Osteoblast (primary cell): Measurements from ENCODE around the gene SH3BP2. TPM values are rescaled to one million over a fixed set of nuclear protein-coding genes. Genes with fewer than 3 reads are reported as not detected.

Experiments used
- DNase-seq: peaks from one replicate; pipeline ENCODE4 v3.0.0; 2011; ENCODE audit warnings: low spot score, mixed read lengths; ENCODE audit not compliant: insufficient read length; ENCODE audit errors: missing footprints
- H2AFZ ChIP-seq: 2 replicates; pipeline ENCODE4 v1.6.0; 2011; ENCODE audit warnings: mild to moderate bottlenecking, low read length
- H3K27ac ChIP-seq: 2 replicates; pipeline ENCODE4 v1.5.1; 2011; ENCODE audit warnings: mild to moderate bottlenecking, low read depth, low read length, moderate library complexity
- H3K27me3 ChIP-seq: 2 replicates; pipeline ENCODE4 v1.6.0; 2012; ENCODE audit warnings: mild to moderate bottlenecking, control low read depth, inconsistent platforms, low read length, moderate library complexity; ENCODE audit not compliant: insufficient read depth
- H3K36me3 ChIP-seq: 2 replicates; pipeline ENCODE4 v1.5.1; 2011; ENCODE audit warnings: mild to moderate bottlenecking, low read length, control low read depth, moderate library complexity; ENCODE audit not compliant: insufficient read depth
- H3K4me1 ChIP-seq: 2 replicates; pipeline ENCODE4 v1.5.1; 2011; ENCODE audit warnings: mild to moderate bottlenecking, low read length, control low read depth, moderate library complexity; ENCODE audit not compliant: insufficient read depth
- H3K4me2 ChIP-seq: 2 replicates; pipeline ENCODE4 v1.6.0; 2011; ENCODE audit warnings: mild to moderate bottlenecking, low read length; ENCODE audit not compliant: insufficient read depth
- H3K4me3 ChIP-seq: fragments of 200-600 bp; sonication (generic); 3 replicates; pipeline ENCODE4 v1.5.1; 2012; ENCODE audit warnings: mild to moderate bottlenecking, low read length, inconsistent platforms; ENCODE audit not compliant: insufficient read depth
- H3K79me2 ChIP-seq: 2 replicates; pipeline ENCODE4 v1.6.0; 2012; ENCODE audit warnings: mild to moderate bottlenecking, low read length, control low read depth, inconsistent platforms; ENCODE audit not compliant: insufficient read depth
- H3K9me3 ChIP-seq: 2 replicates; pipeline ENCODE4 v1.5.1; 2011; ENCODE audit warnings: low read depth, low read length, control low read depth
- H4K20me1 ChIP-seq: 2 replicates; pipeline ENCODE4 v1.6.0; 2012; ENCODE audit warnings: mild to moderate bottlenecking, low read length, control low read depth; ENCODE audit not compliant: insufficient read depth
- total RNA-seq: library from RNA; depleted of rRNA; stranded (reverse); fragments of >200 nt; gene quantifications from 2 replicates; pipeline ENCODE4 v1.2.3, GENCODE V29; 2012
- TF ChIP-seq, protein P1 (sequence below): IDR thresholded peaks from 2 replicates; pipeline ENCODE4 v1.5.1; 2011; ENCODE audit warnings: mild to moderate bottlenecking, low read depth, low read length, moderate library complexity; ENCODE audit errors: extremely low read depth

Gene SH3BP2
- total RNA-seq, 1 donor: 26.4 TPM

DNA sequence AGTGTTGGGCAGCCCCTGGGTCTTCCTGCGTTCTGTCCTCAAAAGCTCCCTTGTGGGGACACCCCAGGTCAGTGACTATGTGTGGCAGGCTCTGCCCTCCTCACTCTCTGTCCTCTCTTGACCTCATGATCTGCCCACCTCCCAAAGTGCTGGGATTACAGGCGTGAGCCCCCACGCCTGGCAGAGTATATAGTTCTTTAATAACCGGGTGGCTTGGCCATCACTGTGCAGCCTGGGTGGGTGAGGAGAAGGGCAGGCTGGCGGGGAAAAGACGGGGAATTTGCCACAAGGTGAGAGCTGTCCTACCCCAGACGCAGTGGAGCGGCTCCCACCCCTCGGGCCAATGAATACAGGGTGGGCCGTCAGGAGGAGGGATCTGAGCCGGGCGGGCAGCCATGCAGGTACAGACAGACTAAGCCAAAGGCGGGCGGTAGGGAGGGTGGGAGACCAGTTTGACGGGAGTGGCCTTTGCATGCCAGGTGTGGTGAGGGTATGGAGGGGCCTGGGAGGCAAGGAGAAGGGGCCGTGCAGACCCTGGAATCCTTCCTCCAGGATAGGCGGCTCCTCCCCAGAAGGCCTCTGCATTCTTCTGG lies 2.5 kb downstream of the SH3BP2 start:
- Histone ChIP-seq H2AFZ (no peak overlapping the region), H3K4me1 (peaks cover 38% of the 10 kb centered on the region), H3K4me3 (no peak overlapping the region), H4K20me1 (no peaks in the 10 kb centered on the region), H3K79me2 (peaks cover 65% of the 10 kb centered on the region), H3K9me3 (no peaks in the 10 kb centered on the region), H3K27ac (peak overlapping the region; percentile 82), H3K4me2 (peak overlapping the region; percentile 78), H3K27me3 (no peaks in the 10 kb centered on the region), H3K36me3 (peaks cover 5% of the 10 kb centered on the region)
- DNase-seq: peak; percentile 11
- TF ChIP-seq, protein P1, sequence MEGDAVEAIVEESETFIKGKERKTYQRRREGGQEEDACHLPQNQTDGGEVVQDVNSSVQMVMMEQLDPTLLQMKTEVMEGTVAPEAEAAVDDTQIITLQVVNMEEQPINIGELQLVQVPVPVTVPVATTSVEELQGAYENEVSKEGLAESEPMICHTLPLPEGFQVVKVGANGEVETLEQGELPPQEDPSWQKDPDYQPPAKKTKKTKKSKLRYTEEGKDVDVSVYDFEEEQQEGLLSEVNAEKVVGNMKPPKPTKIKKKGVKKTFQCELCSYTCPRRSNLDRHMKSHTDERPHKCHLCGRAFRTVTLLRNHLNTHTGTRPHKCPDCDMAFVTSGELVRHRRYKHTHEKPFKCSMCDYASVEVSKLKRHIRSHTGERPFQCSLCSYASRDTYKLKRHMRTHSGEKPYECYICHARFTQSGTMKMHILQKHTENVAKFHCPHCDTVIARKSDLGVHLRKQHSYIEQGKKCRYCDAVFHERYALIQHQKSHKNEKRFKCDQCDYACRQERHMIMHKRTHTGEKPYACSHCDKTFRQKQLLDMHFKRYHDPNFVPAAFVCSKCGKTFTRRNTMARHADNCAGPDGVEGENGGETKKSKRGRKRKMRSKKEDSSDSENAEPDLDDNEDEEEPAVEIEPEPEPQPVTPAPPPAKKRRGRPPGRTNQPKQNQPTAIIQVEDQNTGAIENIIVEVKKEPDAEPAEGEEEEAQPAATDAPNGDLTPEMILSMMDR: no peak

- Histone ChIP-seq H2AFZ (no peak overlapping the region), H3K36me3 (peaks cover 5% of the 10 kb centered on the region), H4K20me1 (no peaks in the 10 kb centered on the region), H3K9me3 (no peaks in the 10 kb centered on the region), H3K27ac (peak overlapping the region; percentile 56), H3K4me2 (no peak overlapping the region), H3K27me3 (no peaks in the 10 kb centered on the region), H3K79me2 (peaks cover 73% of the 10 kb centered on the region), H3K4me3 (no peak overlapping the region), H3K4me1 (peaks cover 46% of the 10 kb centered on the region)
- DNase-seq: peak; percentile 87
- TF ChIP-seq, protein P1: no peak
Observed at GRCh38 chr4:2795893-2796848, 3.3 kb downstream of the SH3BP2 start.

- Histone ChIP-seq H3K9me3 (no peaks in the 10 kb centered on the region), H3K27ac (peak overlapping the region; percentile 56), H3K27me3 (no peaks in the 10 kb centered on the region), H3K79me2 (peaks cover 76% of the 10 kb centered on the region), H3K4me1 (peaks cover 49% of the 10 kb centered on the region), H2AFZ (no peak overlapping the region), H3K4me2 (no peak overlapping the region), H3K4me3 (no peak overlapping the region), H3K36me3 (peaks cover 5% of the 10 kb centered on the region), H4K20me1 (no peaks in the 10 kb centered on the region)
- DNase-seq: peak; percentile 25
- TF ChIP-seq, protein P1: no peak
Observed at GRCh38 chr4:2796849-2797544, 4.1 kb downstream of the SH3BP2 start.
